ENCODE results near the gene ADAMTSL1.

The ADAMTSL1 gene

DNA sequence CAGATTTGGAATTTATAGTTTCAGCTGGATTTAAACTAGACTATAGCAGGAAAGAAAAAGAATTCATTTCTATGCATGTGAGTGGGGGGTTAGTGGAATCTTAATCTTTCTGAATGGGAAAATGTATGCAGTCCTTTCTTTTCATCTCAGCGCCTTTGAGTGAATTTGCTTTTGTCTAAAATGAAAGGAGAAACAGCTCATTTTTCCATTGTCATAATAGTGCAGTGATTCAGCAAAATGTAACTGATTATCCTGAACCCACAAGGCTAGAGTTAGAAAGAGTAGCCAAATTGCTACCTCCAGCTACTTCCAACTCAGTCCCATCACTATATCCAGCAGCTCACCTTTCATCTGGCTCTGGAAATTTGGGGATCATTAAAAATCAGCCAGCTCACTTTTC is 134.4 kb downstream of the ADAMTSL1 start:
- no peak for DNase-seq

DNA sequence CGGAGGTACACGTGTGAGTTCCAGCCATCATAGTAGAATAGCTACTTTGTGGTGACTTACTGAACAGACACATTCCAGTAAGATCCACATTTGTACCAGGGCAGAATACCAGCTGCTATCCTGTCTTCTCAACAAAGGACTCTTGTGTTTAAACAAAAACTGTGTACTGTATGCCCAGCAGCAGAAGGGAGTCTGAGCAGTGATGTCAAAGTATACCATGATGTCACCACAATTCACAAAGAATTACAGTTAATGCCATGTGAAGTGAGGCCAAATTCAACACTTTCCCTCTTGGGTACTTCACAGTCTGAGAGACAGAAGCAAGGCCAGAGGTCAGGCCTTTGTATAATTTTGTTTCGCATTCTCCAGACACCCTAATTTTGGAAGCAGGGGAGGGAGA is 137.0 kb downstream of the ADAMTSL1 start:
- no peak for DNase-seq

DNA sequence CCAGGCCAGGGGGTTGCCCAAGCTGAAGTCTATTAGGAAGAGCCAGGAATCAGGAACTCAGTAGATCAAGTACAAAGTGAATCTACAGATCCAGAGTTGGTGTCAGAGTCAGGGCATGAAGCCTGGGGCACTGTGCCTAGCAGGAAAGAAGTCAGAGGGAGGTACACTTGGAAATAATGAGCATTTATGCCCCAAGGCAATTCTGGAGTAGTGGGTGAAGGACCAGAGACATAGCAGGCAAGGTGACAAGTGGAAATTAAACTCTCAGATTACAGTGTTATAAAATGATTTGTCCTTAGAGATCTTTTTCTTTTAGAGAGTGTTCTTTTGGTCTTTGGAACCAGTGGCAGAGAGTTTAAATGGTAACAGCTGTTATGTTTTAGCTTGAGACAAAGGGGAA is 138.0 kb downstream of the ADAMTSL1 start:
- no peak for DNase-seq

DNA sequence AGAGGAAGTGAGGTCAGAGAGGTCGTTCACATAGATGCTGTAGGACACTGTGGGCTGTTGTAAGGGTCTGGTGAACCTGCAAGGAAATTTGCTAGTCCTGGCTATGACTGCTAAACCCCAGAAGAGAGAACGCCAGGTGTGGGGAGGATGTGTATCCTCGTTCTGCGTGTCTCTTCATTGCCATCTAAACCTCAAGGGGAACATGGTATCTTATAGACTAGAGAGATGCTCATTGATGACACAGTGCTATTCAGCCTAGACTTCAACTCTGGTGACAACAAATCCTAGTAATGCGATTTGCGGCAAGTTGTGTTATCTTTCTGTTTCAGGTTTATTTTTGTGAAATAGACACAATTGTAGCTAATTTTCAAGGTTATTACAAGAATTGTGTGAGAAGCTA is 140.2 kb downstream of the ADAMTSL1 start:
- DNase-seq, result no peak

DNA sequence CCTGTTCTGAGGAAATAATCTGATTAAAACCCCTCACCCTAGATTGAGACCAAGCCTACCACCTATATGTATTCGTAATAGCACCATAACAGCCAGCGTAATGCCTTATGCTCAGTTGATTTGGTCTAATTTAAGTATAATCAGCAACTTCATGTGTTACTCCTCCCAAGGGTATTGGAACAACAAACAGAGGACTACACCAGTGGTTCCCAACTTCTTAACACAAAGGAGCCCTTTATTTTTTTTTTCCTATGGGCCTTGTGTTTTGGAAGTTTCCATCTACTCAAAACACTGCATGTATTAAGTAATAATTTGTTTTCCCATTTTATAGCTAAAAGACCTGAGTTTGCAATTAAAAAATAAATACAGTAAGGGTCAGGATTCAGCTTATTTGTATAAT is 140.7 kb downstream of the ADAMTSL1 start:
- DNase-seq, result no peak

DNA sequence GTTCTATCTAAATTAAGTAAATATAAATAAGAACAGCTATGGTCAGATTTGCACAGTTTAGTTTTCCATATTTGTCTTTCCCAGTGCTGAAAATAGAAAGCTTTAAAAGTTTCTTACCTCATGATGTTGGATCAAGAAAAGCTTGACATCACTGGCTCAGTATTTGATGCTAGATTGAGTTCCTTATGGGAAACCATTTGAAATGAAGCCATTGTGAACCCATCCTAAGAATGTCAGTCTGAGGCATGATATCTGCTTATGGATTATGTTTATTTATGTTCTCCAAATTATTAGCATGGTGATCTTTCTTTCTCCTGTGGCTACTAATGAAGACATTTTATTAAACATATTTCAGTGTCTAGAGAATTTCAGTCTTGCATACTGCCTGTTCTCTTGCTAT is 143.0 kb downstream of the ADAMTSL1 start:
- no peak for DNase-seq

DNA sequence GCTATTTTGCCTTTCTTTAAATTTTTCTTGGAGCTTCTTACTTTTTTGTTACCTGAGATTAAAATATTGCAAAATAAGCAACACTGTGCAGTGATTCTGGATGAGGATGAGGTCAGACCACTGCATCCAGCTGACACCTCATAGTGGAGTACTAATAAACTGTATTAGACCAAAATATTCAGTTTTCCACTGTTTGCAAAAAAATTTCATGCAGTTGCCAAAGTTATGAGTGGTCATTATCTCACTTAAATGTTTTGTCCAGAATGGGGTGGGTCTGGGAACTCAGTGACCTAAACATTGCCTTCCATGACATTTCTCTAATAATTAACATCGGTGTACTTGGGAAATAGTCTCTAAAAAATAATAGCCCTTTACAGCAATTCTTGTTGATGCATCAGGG is 143.8 kb downstream of the ADAMTSL1 start:
- no peak for DNase-seq

DNA sequence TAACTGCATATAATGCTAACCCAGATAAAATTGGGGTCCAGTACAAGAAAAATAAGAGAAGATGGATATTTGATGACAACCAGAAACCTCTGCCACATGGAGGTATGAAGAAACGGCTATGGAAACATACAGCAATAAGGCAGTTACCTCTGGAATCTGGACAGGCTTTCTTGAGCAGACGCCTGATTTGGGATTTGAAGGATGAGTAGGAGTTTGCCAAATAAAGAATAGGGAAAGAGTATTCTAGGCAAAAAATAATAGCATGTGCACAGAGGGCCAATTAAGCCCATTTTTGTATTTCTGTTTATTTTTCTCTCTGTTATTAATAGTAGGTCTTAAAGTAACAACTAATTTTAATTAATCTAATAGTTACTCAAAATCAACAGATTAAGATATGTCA is 144.9 kb downstream of the ADAMTSL1 start:
- no peak for DNase-seq

DNA sequence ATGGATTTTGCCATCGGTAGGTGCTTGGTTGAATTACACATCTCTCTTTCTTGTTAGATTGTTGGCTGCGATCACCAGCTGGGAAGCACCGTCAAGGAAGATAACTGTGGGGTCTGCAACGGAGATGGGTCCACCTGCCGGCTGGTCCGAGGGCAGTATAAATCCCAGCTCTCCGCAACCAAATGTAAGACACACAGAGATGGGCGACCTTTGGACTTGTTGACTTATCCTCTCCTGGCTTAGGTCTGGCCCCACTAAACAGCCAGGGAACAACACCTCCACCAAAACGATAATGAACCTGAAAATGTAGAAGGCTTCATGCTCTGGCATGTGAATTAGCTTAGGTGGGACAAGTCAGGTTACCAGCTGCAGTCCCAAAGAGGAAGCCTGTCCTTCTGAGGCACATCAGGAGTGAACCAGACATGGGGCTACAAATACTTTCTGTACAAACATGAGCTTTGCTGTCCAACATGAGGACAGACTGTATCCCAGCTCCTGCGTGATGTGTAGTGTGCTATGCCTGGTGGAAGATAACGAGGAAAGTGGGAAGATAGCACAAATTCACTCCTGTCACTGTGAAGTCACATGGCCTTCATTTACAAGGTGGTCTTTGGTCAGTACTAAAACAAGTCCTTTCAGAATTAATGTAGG is 148.4 kb downstream of the ADAMTSL1 start:
- DNase-seq, result no peak

DNA sequence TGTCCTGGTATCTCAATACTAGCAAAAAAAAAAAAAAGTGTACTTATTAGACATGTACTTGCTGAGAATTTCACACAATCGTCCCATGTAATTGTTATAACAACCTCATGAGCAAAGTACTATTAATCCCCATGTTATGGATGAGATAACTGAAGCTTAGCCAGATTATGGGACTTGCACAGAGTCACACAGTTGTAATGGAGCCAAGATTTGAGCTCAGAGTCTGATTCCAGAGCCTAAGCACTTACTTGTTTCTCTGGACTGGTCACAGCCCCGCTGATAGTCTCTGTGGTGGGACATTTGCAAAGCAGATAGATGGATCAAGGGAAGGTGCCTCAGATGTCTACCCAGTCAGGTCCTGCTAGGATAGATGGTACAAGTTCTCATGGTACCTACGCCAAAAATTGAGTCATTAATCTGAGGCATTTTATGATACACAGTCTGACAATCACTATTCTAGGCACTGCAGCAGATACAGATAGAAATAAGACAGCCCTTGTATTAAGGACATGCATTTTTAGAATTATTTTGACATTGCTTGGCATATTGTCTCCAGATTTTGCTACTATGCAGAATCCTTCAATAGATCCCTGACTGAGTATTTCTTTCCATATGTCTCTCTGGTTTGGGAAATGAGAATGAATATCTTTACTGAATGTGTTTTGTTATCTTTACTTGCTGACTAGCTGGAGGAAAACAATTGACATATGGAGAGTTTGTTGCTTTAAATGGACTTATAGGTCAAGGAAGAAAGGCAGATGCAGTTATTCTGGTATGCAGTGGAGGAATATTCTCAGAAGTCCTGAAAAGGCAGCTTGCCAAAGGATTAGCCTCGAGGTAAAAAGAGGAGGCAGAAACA is 149.5 kb downstream of the ADAMTSL1 start:
- DNase-seq, result no peak

DNA sequence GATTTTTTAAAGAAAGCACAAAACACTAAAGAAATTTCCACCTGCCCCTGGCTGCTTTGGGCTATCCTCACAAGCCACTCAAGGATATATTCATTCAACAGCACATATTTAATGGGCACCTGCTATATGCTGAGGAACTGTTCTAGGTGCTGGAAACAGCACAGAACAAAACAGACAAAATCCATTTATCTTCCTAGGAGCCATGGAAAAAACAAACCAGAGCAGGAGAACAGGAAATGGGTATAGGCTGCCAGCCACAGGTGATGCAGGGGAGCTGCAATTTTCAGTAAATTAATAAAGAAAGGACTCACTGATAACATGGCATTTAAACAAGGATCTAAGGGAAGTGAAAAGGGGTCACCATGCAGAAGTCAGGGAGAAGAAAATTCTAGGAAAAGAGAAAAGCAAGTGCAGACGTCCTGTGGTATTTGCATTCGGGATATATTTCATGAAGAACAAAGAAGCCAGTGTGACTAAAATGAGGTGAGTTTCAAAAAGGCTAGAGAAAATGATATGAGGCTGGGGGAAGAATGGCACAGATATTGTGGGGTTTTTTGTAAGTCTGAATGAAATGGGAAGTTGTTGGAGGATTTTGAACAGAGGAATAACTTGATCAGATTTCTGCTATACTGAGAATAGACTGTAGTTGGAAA is 152.2 kb downstream of the ADAMTSL1 start:
- no peak for DNase-seq

DNA sequence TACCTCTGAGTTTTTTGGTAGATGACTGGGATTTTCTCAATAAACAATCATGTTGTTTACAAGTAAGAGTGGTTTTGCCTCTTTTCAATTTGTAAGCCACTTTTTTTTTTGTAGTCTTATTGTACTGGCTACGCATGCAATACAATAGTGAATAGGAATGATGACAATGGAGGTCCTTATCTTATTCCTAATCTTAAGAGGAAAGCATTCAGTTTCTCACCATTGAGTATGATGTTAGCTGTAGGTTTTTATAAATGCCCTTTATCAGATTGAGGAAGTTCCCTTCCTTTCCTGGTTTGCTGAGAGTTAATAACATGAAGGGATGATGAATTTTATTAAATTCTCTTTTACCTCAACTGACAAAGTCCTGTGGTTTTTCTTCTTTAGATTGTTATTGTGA is 155.2 kb downstream of the ADAMTSL1 start:
- DNase-seq, result no peak

DNA sequence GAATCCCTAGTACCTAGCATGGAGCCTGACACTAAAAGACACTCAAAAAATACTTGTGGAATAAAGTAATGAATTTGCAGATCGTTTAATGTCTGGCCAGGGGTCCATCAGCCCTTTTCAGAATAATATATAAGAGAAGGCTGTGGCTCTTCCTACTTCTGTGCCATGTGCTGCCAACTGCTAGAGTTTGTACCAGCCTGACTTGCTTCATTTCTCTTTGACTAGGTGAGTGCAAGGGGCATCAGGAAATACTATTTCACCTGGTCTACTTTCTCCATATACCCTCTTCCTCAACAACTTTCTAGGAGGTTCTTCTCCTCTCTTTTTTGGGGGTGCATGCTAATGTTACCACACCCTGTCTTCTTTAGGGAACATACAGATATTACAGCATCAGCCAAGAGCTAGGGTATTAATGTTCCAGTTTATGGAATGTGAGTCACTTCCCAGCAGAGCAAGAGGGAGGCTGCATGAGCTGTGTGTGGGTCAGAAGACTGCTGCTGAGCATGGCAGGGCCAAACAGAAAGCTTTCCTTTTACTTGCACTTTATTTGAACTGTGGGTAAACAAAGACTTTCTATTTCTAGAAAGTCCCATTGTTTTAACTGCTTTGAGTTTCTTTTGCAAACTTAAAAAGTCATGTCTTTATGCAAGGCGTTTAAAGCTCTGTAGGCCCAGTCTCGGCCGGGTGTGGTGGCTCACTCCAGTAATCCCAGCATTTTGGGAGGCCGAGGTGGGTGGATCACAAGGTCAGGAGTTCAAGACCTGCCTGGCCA is 158.9 kb downstream of the ADAMTSL1 start:
- no peak for DNase-seq

DNA sequence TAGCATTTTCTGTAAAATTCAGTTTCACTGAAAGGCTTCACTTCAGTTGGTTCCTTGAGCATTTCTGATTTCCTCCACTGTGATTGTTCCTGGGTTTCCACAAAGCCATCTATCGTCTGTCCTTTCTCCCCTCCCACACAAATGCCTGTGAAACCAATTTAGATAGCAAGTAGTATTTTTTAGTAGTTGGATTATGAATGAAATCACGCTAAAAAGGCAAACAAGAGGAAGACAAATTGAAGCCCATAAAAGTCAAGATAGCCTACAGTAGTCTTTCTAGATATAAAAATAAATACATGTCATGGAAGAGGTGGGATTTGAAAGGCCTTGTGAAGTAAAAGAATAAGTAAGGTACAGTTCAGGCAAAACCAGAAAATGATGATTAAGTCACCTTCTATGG is 162.8 kb downstream of the ADAMTSL1 start:
- DNase-seq, result no peak

DNA sequence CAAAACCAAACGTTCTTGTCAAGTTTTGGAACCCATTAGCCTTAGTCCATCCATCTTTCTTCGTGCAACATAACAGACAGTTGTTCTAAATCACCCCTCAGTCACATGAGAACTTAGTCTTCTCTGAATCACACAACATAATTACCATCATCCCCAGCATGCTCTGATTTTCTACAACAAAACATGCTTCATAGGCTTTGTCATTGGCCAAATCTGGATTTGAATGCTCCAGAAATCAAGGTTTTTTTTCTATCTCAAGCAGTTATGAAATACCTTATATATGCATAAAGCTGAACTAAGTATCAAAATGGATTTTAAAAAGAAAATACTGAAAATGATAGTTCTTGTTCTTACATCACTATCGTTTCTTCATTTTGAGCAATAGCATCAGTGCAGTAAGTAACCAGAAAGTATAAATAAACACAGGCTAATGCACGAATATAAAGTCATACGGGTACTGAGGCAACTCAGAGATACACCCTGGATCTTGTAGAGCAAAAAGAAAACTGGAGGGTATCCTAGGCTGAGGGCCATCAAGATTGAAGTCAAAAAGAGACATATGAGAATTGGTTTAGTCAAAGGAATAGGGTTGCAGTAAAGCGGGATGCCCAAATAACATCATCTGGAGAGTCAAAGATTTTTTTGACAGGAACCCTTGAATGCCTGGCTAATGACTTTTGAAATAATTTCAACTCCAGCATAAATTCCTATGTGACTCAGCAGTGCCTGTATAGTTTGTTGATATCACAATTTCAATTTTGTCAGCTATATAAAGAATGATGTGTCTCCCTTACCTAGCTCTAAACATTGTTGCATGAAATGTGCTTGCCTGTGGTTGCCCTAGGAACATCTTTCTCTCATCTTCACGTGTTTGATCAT is 164.7 kb downstream of the ADAMTSL1 start:
- DNase-seq, result no peak

DNA sequence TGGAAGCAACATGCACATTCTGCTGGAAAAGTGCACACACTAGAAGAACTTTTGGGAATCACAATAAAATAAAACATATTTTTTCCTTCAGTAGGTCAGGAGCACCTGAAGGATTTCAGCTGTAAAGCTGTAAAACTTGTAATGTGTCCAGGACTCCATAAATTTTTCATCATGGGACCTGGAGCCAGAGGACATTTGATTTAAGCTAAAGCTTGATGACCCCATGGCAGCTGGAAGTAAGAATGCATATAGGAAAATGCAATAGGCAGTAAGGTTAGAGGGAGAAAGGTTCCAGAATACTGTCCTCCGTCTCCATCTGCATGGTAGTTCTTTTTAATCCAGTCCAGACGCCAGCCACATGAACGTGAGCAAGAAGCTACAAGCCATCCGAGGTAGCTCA is 166.0 kb downstream of the ADAMTSL1 start:
- peak; percentile 46 for DNase-seq

DNA sequence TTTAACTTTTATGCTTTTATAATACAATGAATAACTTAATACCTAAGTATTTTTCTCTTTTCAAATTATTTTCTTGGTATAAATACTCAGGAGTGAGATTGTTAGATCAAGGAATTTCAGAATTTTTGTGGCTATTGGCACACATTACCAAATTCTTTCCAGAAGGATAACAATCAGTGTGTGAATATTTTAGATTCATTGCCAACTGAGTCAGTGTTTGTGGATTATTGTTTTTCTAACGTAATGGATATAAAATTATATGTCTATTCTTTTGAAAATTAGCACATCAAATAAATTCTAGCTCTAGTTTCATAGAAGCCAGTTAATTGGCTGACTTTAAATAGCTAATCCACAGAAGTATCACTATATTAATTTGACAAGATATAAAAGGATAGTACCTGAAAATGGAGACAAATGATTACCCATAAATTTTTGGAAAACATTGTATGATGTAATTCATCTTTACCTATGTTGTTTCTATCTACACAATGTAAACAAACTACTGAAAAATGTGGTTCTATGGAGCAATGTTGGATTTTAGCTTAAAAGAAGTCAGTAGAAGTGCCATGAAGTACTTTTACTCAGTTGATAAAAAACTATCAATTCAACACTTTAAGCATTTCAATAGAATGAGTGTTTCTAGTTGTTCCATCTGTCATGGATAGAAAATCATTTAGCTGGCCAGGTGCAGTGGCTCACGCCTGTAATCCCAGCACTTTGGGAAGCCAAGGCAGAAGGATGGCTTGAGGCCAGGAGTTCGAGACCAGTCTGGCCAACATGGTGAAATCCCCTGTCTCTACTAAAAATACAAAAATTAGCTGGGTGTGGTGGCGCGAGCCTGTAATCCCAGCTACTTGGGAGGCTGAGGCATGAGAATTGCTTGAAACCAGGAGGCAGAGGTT is 185.1 kb downstream of the ADAMTSL1 start:
- DNase-seq, result no peak

DNA sequence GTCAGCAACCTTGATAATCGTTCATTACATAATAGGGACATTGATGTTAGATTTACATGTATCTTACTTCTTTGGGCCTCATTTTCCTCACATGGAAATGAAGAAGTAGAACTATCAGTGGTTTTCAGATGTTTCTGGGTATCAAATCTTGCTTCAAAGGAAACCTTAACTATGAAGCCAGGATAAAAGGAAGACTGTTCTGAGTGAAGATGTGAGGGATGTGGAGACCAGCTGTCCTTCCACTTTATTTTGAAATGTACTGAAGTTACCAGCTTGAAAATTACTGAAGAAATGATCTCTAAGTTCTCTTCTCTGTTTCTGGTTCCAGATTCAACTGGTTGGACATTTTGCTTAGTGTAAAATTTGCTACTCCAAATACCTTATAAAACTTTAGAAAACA is 186.0 kb downstream of the ADAMTSL1 start:
- no peak for DNase-seq

DNA sequence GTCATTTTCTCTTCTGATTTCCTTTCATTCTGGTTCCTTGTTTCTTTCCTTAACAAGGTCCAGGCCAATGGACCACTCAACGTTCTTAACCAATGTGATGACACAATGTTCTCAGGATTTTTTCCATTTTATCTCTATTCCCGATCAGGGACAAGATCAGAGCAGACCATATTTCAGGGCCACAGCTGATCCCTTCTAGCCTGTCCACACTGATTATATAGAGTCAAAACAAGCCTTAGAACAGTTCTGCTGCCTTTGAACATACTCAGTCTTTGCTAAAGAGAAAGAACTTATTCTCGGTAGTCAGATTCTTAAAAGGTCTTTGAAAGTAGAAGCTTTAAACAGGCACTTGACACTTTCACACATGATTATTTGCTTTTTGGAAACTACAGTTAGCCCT is 188.4 kb downstream of the ADAMTSL1 start:
- no peak for DNase-seq

DNA sequence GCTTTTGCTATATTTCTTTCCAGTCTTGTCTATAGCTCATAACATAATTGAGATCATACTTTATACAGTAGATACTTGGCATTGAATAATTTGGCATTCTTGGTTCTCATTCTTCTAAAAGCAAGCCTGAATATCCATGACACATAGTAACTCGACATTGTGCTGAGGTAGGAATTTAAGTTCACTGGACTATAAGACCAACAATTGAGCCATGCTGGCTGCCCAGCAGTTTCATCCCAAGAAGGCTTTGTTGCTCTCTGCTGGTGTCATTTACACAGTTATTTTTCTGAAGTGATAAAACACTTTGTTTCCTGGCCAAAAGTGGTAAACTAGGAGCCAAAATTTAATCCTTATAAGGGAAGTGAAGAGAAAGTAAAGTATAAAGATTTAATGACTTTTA is 192.0 kb downstream of the ADAMTSL1 start:
- no peak for DNase-seq

DNA sequence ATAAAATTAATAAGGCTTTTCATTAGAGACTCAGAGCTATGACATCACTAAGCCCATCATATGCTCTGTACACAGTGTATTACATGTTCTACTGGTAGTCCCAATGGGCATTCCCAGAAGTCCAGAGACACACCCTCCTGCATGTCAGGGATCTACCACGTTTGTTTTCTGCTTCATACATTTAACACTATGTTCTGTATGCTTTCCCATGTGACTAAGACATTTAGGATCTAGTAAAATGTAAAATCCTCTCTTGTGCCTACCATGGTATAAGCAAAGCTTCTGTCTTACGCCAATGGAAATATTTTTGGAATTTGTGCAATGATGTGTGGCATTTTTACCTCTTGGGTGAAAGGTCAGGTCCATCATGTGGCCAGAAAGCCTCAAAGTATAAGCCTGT is 192.4 kb downstream of the ADAMTSL1 start:
- no peak for DNase-seq

Data from right forelimb (tissue), 1 donor.